Measurements from ENCODE around the gene PSMC4. TPM values are rescaled to one million over a fixed set of nuclear protein-coding genes. Genes with fewer than 3 reads are reported as not detected.

The PSMC4 gene
- total and polyA plus RNA-seq, 2 experiments from 2014 or later: 85.4 to 94.7 TPM

- H3K9me3 ChIP-seq (ENCODE audit: low read depth): peaks cover 34% of the 10 kb centered on the region
- no peak overlapping the region for H2AFZ ChIP-seq
- DNase-seq (ENCODE audit: low spot score): no peak
- H3K27ac ChIP-seq: no peak overlapping the region
- no peak for TF ChIP-seq EZH2 (IDR thresholded peaks at IDR 0.05; ENCODE audit: borderline replicate concordance)
- H3K9me2 ChIP-seq (replicated peaks; ENCODE audit: insufficient read depth): no peaks in the 10 kb centered on the region
- H3K4me1 ChIP-seq (ENCODE audit: insufficient read depth): no peaks in the 10 kb centered on the region
- no peaks in the 10 kb centered on the region for H3K79me2 ChIP-seq
- no peaks in the 10 kb centered on the region for H3K27me3 ChIP-seq
- H3K4me2 ChIP-seq: no peak overlapping the region
- no peak overlapping the region for H3K4me3 ChIP-seq
- 88% methylated on average over 3 of the region's 3 CpGs for WGBS (ENCODE audit: low lambda C conversion rate, missing lambda C conversion rate)
- H4K20me1 ChIP-seq (ENCODE audit: insufficient read depth, poor library complexity, severe bottlenecking): no peaks in the 10 kb centered on the region
- H3K36me3 ChIP-seq (replicated peaks; ENCODE audit: insufficient read depth, low read depth): no peaks in the 10 kb centered on the region
Observed at GRCh38 chr19:40023969-40024368, 53.0 kb downstream of the PSMC4 start.

- Histone ChIP-seq H3K4me2 (no peak overlapping the region), H3K79me2 (no peaks in the 10 kb centered on the region), H3K27me3 (no peaks in the 10 kb centered on the region), H3K4me3 (no peak overlapping the region), H2AFZ (no peak overlapping the region), H3K36me3 (replicated peaks; ENCODE audit: insufficient read depth, low read depth) (no peaks in the 10 kb centered on the region), H4K20me1 (ENCODE audit: insufficient read depth, poor library complexity, severe bottlenecking) (no peaks in the 10 kb centered on the region), H3K27ac (no peak overlapping the region), H3K4me1 (ENCODE audit: insufficient read depth) (no peaks in the 10 kb centered on the region), H3K9me2 (replicated peaks; ENCODE audit: insufficient read depth) (no peaks in the 10 kb centered on the region), H3K9me3 (ENCODE audit: low read depth) (peaks cover 44% of the 10 kb centered on the region)
- DNase-seq (ENCODE audit: low spot score): no peak
- WGBS (ENCODE audit: low lambda C conversion rate, missing lambda C conversion rate): 97% methylated on average over 4 of the region's 4 CpGs
- TF ChIP-seq EZH2phosphoT487 (IDR thresholded peaks at IDR 0.05; ENCODE audit: low read depth, severe bottlenecking, unreplicated experiment): no peak
- TF ChIP-seq, protein P1, sequence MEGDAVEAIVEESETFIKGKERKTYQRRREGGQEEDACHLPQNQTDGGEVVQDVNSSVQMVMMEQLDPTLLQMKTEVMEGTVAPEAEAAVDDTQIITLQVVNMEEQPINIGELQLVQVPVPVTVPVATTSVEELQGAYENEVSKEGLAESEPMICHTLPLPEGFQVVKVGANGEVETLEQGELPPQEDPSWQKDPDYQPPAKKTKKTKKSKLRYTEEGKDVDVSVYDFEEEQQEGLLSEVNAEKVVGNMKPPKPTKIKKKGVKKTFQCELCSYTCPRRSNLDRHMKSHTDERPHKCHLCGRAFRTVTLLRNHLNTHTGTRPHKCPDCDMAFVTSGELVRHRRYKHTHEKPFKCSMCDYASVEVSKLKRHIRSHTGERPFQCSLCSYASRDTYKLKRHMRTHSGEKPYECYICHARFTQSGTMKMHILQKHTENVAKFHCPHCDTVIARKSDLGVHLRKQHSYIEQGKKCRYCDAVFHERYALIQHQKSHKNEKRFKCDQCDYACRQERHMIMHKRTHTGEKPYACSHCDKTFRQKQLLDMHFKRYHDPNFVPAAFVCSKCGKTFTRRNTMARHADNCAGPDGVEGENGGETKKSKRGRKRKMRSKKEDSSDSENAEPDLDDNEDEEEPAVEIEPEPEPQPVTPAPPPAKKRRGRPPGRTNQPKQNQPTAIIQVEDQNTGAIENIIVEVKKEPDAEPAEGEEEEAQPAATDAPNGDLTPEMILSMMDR (IDR thresholded peaks at IDR 0.05; ENCODE audit: poor library complexity): no peak
- TF ChIP-seq EZH2 (IDR thresholded peaks at IDR 0.05; ENCODE audit: borderline replicate concordance): no peak
Observed at GRCh38 chr19:40025938-40026596, 55.1 kb downstream of the PSMC4 start.

GRCh38 chr19:40026597-40026970, 55.6 kb downstream of the PSMC4 start:
- no peak for DNase-seq (ENCODE audit: low spot score)
- H3K27ac ChIP-seq: no peak overlapping the region
- H3K4me2 ChIP-seq: no peak overlapping the region
- H3K9me2 ChIP-seq (replicated peaks; ENCODE audit: insufficient read depth): no peaks in the 10 kb centered on the region
- H3K79me2 ChIP-seq: no peaks in the 10 kb centered on the region
- H4K20me1 ChIP-seq (ENCODE audit: insufficient read depth, poor library complexity, severe bottlenecking): no peaks in the 10 kb centered on the region
- H3K4me3 ChIP-seq: no peak overlapping the region
- H3K9me3 ChIP-seq (ENCODE audit: low read depth): peaks cover 49% of the 10 kb centered on the region
- no peaks in the 10 kb centered on the region for H3K4me1 ChIP-seq (ENCODE audit: insufficient read depth)
- no peaks in the 10 kb centered on the region for H3K27me3 ChIP-seq
- 98% methylated on average over 5 of the region's 5 CpGs for WGBS (ENCODE audit: low lambda C conversion rate, missing lambda C conversion rate)
- H3K36me3 ChIP-seq (replicated peaks; ENCODE audit: insufficient read depth, low read depth): no peaks in the 10 kb centered on the region
- no peak overlapping the region for H2AFZ ChIP-seq
- no peak for TF ChIP-seq EZH2 (IDR thresholded peaks at IDR 0.05; ENCODE audit: borderline replicate concordance)
- TF ChIP-seq, protein P1 (IDR thresholded peaks at IDR 0.05; ENCODE audit: poor library complexity): no peak
- no peak for TF ChIP-seq EZH2phosphoT487 (IDR thresholded peaks at IDR 0.05; ENCODE audit: low read depth, severe bottlenecking, unreplicated experiment)

Other genes starting within 250 kb of the PSMC4 start
- not detected in 2 replicates for gene CLC, start 233.1 kb upstream of the PSMC4 start, total RNA-seq
- not detected in 2 replicates for gene CLC, start 233.1 kb upstream of the PSMC4 start, polyA plus RNA-seq
- not detected in 2 replicates for gene LEUTX, start 192.3 kb upstream of the PSMC4 start, total RNA-seq
- not detected in 2 replicates for gene LEUTX, start 192.3 kb upstream of the PSMC4 start, polyA plus RNA-seq
- 10.5 and 12.2 TPM in 2 replicates for gene DYRK1B, start 137.0 kb upstream of the PSMC4 start, total RNA-seq
- gene DYRK1B, start 137.0 kb upstream of the PSMC4 start, polyA plus RNA-seq: 25.7 and 28.0 TPM in 2 replicates
- gene FBL, start 124.8 kb upstream of the PSMC4 start, total RNA-seq: 104 and 126 TPM in 2 replicates
- gene FBL, start 124.8 kb upstream of the PSMC4 start, polyA plus RNA-seq: 69.6 and 79.4 TPM in 2 replicates
- gene FCGBP, start 36.5 kb upstream of the PSMC4 start, total RNA-seq: 31.2 and 48.2 TPM in 2 replicates
- gene FCGBP, start 36.5 kb upstream of the PSMC4 start, polyA plus RNA-seq: 2.4 and 3.1 TPM in 2 replicates
- 1.6 and 1.8 TPM in 2 replicates for gene ZNF546, start 25.9 kb downstream of the PSMC4 start, total RNA-seq
- 1.1 and 1.7 TPM in 2 replicates for gene ZNF546, start 25.9 kb downstream of the PSMC4 start, polyA plus RNA-seq
- 11.5 and 13.4 TPM in 2 replicates for gene ZNF780B, start 85.1 kb downstream of the PSMC4 start, total RNA-seq
- 3.1 and 4.7 TPM in 2 replicates for gene ZNF780B, start 85.1 kb downstream of the PSMC4 start, polyA plus RNA-seq
- 7.3 and 14.9 TPM in 2 replicates for gene ZNF780A, start 119.8 kb downstream of the PSMC4 start, total RNA-seq
- gene ZNF780A, start 119.8 kb downstream of the PSMC4 start, polyA plus RNA-seq: 4.4 and 6.0 TPM in 2 replicates
- 6.1 and 9.5 TPM in 2 replicates for gene MAP3K10, start 220.3 kb downstream of the PSMC4 start, total RNA-seq
- 9.1 and 10.3 TPM in 2 replicates for gene MAP3K10, start 220.3 kb downstream of the PSMC4 start, polyA plus RNA-seq
- gene TTC9B, start 247.2 kb downstream of the PSMC4 start, total RNA-seq: not detected in 2 replicates
- 0.21 and 0.33 TPM in 2 replicates for gene TTC9B, start 247.2 kb downstream of the PSMC4 start, polyA plus RNA-seq

Data from hepatocyte (in vitro differentiated cells).